K562 (cell line): ENCODE results near the gene BMPR2. TPM values are rescaled to one million over a fixed set of nuclear protein-coding genes. Genes with fewer than 3 reads are reported as not detected.

Source experiments
- ATAC-seq: fragments of 200-7000 bp; cut with Tn5 transposase; 3 replicates; pipeline ENCODE4 v1.9.1; 2020; ENCODE audit warnings: moderate library complexity
- BruUV-seq: library from RNA; stranded (reverse); fragments of 400-500 nt; replicated peaks from 2 replicates; lab custom pipeline; 2021; lab: Mats Ljungman, UMichigan
- CTCF ChIA-PET: fragments of 300-600 bp; formaldehyde crosslinking; extraction: SDS; loops from one replicate; lab custom pipeline; 2021; ENCODE audit warnings: low intra/inter-chr PET ratio; lab: Yijun Ruan, JAX
- POLR2A ChIA-PET: fragments of 300-600, 350-650 bp; sonication (Branson Sonifier 250); formaldehyde crosslinking; extraction: SDS; loops from one replicate; lab custom pipeline; 2021; ENCODE audit warnings: antibody characterized with exemption, inconsistent platforms; lab: Yijun Ruan, JAX
- DNase-seq, 4 experiments: peaks; one replicate each; pipeline versions ENCODE4 v3.0.0 to v3.0.0-alpha.2; 2011 to 2018; ENCODE audit warnings: low spot score in 3 of 4, mixed read lengths in 3 of 4; ENCODE audit errors: extremely low read depth in 1 of 4
- FAIRE-seq: peaks from 2 replicates; lab custom pipeline; 2011; peaks lifted over from hg19 to GRCh38; lab: Jason Lieb, UNC
- H2AFZ ChIP-seq: 2 replicates; pipeline ENCODE4 v1.6.0; 2011; ENCODE audit warnings: low read depth, low read length, control low read depth, inconsistent platforms
- H3K27ac ChIP-seq: fragments of 200-600 bp; 3 replicates; pipeline ENCODE4 v1.8.0; 2011; ENCODE audit warnings: low read depth, mild to moderate bottlenecking, control low read depth, inconsistent platforms, low read length, moderate library complexity, mixed read lengths; ENCODE audit errors: extremely low read depth
- H3K27me3 ChIP-seq, 2 experiments: fragments of 300-600 bp in 1 of 2; 2 replicates in 1 of 2; 3 replicates in 1 of 2; pipeline versions ENCODE4 v1.6.0 to v1.8.0; 2011; ENCODE audit warnings: inconsistent platforms in 2 of 2, low read length in 2 of 2, mild to moderate bottlenecking in 1 of 2, mixed read lengths in 1 of 2, moderate library complexity in 1 of 2; ENCODE audit not compliant: control insufficient read depth in 2 of 2, insufficient read depth in 2 of 2
- H3K36me3 ChIP-seq: fragments of 300-600 bp; 3 replicates; pipeline ENCODE4 v1.8.0; 2011; ENCODE audit warnings: mild to moderate bottlenecking, low read length, inconsistent platforms; ENCODE audit not compliant: control insufficient read depth, insufficient read depth
- H3K4me1 ChIP-seq, 2 experiments: fragments of 200-600 bp in 1 of 2; replicated peaks in 1 of 2; 2 replicates in 1 of 2; 3 replicates in 1 of 2; pipeline versions ENCODE4 v1.5.1 to v1.8.0; 2011; ENCODE audit warnings: inconsistent platforms in 2 of 2, low read length in 2 of 2, mild to moderate bottlenecking in 1 of 2, mixed read lengths in 1 of 2, moderate library complexity in 1 of 2; ENCODE audit not compliant: control insufficient read depth in 2 of 2, insufficient read depth in 2 of 2
- H3K4me2 ChIP-seq: 2 replicates; pipeline ENCODE4 v1.6.1; 2011; ENCODE audit warnings: low read length, control low read depth, inconsistent platforms, mixed read lengths; ENCODE audit not compliant: insufficient read depth
- H3K4me3 ChIP-seq: fragments of 200-600 bp; sonication (generic), shearing (Covaris generic); 2 replicates; pipeline ENCODE4 v1.5.1; 2016; ENCODE audit warnings: control low read depth, inconsistent platforms
- H3K79me2 ChIP-seq: fragments of 200-600 bp; 3 replicates; pipeline ENCODE4 v1.8.0; 2011; ENCODE audit warnings: low read length, inconsistent platforms; ENCODE audit not compliant: control insufficient read depth, insufficient read depth
- H3K9ac ChIP-seq, 2 experiments: 2 replicates each; pipeline versions ENCODE4 v1.6.0 to v1.6.1; 2011; ENCODE audit warnings: low read depth in 2 of 2, low read length in 2 of 2, control low read depth in 1 of 2, inconsistent platforms in 1 of 2, mild to moderate bottlenecking in 1 of 2, mixed read lengths in 1 of 2; ENCODE audit not compliant: insufficient read depth in 1 of 2
- H3K9me1 ChIP-seq: one replicate; pipeline ENCODE4 v1.6.0; 2011; ENCODE audit warnings: inconsistent platforms, mild to moderate bottlenecking, low read length, moderate library complexity; ENCODE audit not compliant: control insufficient read depth, insufficient read depth
- H3K9me3 ChIP-seq: replicated peaks from 2 replicates; pipeline ENCODE4 v1.5.1; 2011; ENCODE audit warnings: low read depth, low read length, inconsistent platforms; ENCODE audit not compliant: control insufficient read depth, insufficient read depth
- H4K20me1 ChIP-seq: replicated peaks from 2 replicates; pipeline ENCODE4 v1.6.1; 2011; ENCODE audit warnings: low read length, inconsistent platforms, mixed read lengths; ENCODE audit not compliant: control insufficient read depth, insufficient read depth
- CXXC5 ChIP-seq: fragments of 250-450 bp; sonication (Bioruptor Pico); IDR thresholded peaks from 2 replicates; pipeline ENCODE4 v1.8.0; 2022; ENCODE audit warnings: inconsistent platforms, mild to moderate bottlenecking, moderate library complexity
- FOXP1 ChIP-seq: sonication (generic); formaldehyde crosslinking; IDR thresholded peaks from 2 replicates; pipeline ENCODE4 v1.8.0; 2022; ENCODE audit warnings: mild to moderate bottlenecking, missing genetic modification reagents
- FUS ChIP-seq: fragments of 200-400 bp; formaldehyde crosslinking; optimal IDR thresholded peaks from 2 replicates; pipeline ENCODE3; 2017; ENCODE audit warnings: low read depth, low read length
- MCM3 ChIP-seq: fragments of 450-650 bp; IDR thresholded peaks from 2 replicates; pipeline ENCODE4 v1.6.1; 2016
- MTF1 ChIP-seq: fragments of 250-450 bp; sonication (Bioruptor Pico); IDR thresholded peaks from 2 replicates; pipeline ENCODE4 v1.9.0; 2021; ENCODE audit warnings: moderate library complexity, mild to moderate bottlenecking, inconsistent platforms, borderline replicate concordance
- NR2F6 ChIP-seq: fragments of 450-650 bp; formaldehyde crosslinking; IDR thresholded peaks from 2 replicates; pipeline ENCODE4 v1.4.0; 2020; ENCODE audit warnings: mild to moderate bottlenecking
- RBM39 ChIP-seq: fragments of 200-400 bp; formaldehyde crosslinking; optimal IDR thresholded peaks from 2 replicates; pipeline ENCODE3; 2018; ENCODE audit warnings: low read depth, low read length
- RFX5 ChIP-seq: IDR thresholded peaks from 2 replicates; pipeline ENCODE4 v1.6.1; 2011; ENCODE audit warnings: low read depth, mild to moderate bottlenecking, improper control_type of control experiment, low read length
- SMARCC2 ChIP-seq: fragments of 450-650 bp; IDR thresholded peaks from 2 replicates; pipeline ENCODE4 v1.6.1; 2017; ENCODE audit warnings: antibody characterized with exemption, moderate library complexity, mild to moderate bottlenecking, low read depth
- ZNF780A ChIP-seq: fragments of 250-450 bp; sonication (Bioruptor Pico); IDR thresholded peaks from 2 replicates; pipeline ENCODE4 v1.5.0; 2021; ENCODE audit warnings: mild to moderate bottlenecking
- WGBS: fragments of 100-300 bp; shearing (Covaris generic); methylation state at CpG from one replicate; pipeline ENCODE4 v1.1.6; 2016; ENCODE audit warnings: low coverage, mixed read lengths; ENCODE audit not compliant: insufficient coverage; ENCODE audit errors: missing lambda C conversion rate; 5-methylcytosine and 5-hydroxymethylcytosine counted together
- in situ Hi-C: fragments of 300-500 bp; cut with MboI; formaldehyde crosslinking; loops from 4 replicates; pipeline ENCODE4 v1.15.0; 2018; ENCODE audit warnings: inconsistent platforms, mixed read lengths
- intact Hi-C: fragments of 100-400 bp; cut with micrococcal nuclease; formaldehyde crosslinking; loops from 2 replicates; pipeline ENCODE4 v1.14.2; 2022
- polyA plus RNA-seq, 8 experiments: library from polyadenylated mRNA; depleted of rRNA in 4 of 8; stranded (reverse) in 5 of 8; unstranded in 3 of 8; fragments of >200 nt; fragmentation: Nextera tagmentation in 2 of 8; fragmentation: Illumina TruSeq in 1 of 8; extraction: Ambion mirVana in 2 of 8; extraction: Trizol in 1 of 8; gene quantifications; 2 replicates each; pipeline versions ENCODE4 v1.2.1 to v1.2.3, GENCODE V29; 2011 to 2014; ENCODE audit warnings: inconsistent platforms in 1 of 8, missing spikeins in 1 of 8
- total RNA-seq, 7 experiments: library from RNA; depleted of rRNA in 6 of 7; stranded (reverse); fragments of >200 nt in 6 of 7; fragmentation: Illumina TruSeq in 2 of 7; extraction: Trizol in 2 of 7; gene quantifications; 2 replicates each; pipeline versions ENCODE4 v1.2.1 to v1.2.3, GENCODE V29; 2011 to 2021; ENCODE audit warnings: low replicate concordance in 1 of 7
- TF ChIP-seq, protein P1 (sequence below): sonication (generic); formaldehyde crosslinking; IDR thresholded peaks from 2 replicates; pipeline ENCODE4 v1.8.1; 2022; ENCODE audit warnings: missing genetic modification reagents
- TF ChIP-seq, protein P2 (sequence below): fragments of 450-650 bp; IDR thresholded peaks from one replicate; pipeline ENCODE4 v1.6.1; 2018; ENCODE audit warnings: mild to moderate bottlenecking, moderate library complexity; ENCODE audit not compliant: partially characterized antibody
- TF ChIP-seq, protein P3 (sequence below): sonication (generic); formaldehyde crosslinking; IDR thresholded peaks from 2 replicates; pipeline ENCODE4 v1.9.0; 2022; ENCODE audit warnings: mild to moderate bottlenecking, missing genetic modification reagents
- TF ChIP-seq, protein P4 (sequence below): IDR thresholded peaks from 3 replicates; pipeline ENCODE4 v1.6.1; 2011; ENCODE audit warnings: borderline replicate concordance, mild to moderate bottlenecking; ENCODE audit not compliant: insufficient read length, insufficient read depth

BMPR2 gene
- total and polyA plus RNA-seq, 9 of the 15 experiments (the other 6 are each of a cell fraction or from before 2014, with no cell fraction given), result 0.73 to 5.0 (median 3.3) TPM

DNA sequence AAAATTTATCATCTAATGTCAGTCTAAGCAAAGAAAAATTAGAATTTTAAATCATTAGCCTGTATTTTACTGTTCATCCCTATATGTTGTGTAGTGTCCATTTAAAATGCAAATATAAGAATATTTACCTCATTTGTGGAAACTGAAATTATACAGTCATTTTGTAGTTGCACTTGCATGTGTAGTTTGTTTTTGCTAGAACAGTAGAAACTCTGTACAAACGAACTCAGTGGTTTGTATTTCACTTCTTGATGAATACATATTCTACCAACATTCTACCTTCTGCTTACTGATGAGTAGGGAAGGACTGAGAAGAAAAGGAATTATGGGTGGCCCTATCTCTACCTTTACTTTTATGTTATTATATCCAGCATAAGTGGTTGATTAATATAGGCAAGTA is 29.7 kb downstream of the BMPR2 start:
- H3K4me2 ChIP-seq, result no peak overlapping the region
- no peak overlapping the region for H3K9ac ChIP-seq
- intact Hi-C loops, result no loop called here
- no peaks in the 10 kb centered on the region for H3K4me1 ChIP-seq
- FAIRE-seq (no peak), DNase-seq (no peak), ATAC-seq (no peak)
- BruUV-seq, result no TSS peak
- H2AFZ ChIP-seq, result no peak overlapping the region
- POLR2A ChIA-PET, result no interaction called here
- H3K27ac ChIP-seq, result no peak overlapping the region
- TF ChIP-seq FUS, result no peak
- no peak for TF ChIP-seq CXXC5 (CRISPR knock-in tag)
- TF ChIP-seq RFX5, result no peak
- no peak for TF ChIP-seq ZNF780A (CRISPR knock-in tag)
- TF ChIP-seq, protein P1, sequence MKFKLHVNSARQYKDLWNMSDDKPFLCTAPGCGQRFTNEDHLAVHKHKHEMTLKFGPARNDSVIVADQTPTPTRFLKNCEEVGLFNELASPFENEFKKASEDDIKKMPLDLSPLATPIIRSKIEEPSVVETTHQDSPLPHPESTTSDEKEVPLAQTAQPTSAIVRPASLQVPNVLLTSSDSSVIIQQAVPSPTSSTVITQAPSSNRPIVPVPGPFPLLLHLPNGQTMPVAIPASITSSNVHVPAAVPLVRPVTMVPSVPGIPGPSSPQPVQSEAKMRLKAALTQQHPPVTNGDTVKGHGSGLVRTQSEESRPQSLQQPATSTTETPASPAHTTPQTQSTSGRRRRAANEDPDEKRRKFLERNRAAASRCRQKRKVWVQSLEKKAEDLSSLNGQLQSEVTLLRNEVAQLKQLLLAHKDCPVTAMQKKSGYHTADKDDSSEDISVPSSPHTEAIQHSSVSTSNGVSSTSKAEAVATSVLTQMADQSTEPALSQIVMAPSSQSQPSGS, result no peak
- no peak for TF ChIP-seq NR2F6 (CRISPR knock-in tag)
- TF ChIP-seq MCM3, result no peak
- no peak for TF ChIP-seq RBM39
- TF ChIP-seq FOXP1 (CRISPR knock-in tag), result no peak
- TF ChIP-seq, protein P2, sequence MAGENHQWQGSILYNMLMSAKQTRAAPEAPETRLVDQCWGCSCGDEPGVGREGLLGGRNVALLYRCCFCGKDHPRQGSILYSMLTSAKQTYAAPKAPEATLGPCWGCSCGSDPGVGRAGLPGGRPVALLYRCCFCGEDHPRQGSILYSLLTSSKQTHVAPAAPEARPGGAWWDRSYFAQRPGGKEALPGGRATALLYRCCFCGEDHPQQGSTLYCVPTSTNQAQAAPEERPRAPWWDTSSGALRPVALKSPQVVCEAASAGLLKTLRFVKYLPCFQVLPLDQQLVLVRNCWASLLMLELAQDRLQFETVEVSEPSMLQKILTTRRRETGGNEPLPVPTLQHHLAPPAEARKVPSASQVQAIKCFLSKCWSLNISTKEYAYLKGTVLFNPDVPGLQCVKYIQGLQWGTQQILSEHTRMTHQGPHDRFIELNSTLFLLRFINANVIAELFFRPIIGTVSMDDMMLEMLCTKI, result no peak
- no peak for TF ChIP-seq MTF1 (CRISPR knock-in tag)
- TF ChIP-seq, protein P3, sequence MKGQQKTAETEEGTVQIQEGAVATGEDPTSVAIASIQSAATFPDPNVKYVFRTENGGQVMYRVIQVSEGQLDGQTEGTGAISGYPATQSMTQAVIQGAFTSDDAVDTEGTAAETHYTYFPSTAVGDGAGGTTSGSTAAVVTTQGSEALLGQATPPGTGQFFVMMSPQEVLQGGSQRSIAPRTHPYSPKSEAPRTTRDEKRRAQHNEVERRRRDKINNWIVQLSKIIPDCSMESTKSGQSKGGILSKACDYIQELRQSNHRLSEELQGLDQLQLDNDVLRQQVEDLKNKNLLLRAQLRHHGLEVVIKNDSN (CRISPR knock-in tag), result no peak
- TF ChIP-seq, protein P4, sequence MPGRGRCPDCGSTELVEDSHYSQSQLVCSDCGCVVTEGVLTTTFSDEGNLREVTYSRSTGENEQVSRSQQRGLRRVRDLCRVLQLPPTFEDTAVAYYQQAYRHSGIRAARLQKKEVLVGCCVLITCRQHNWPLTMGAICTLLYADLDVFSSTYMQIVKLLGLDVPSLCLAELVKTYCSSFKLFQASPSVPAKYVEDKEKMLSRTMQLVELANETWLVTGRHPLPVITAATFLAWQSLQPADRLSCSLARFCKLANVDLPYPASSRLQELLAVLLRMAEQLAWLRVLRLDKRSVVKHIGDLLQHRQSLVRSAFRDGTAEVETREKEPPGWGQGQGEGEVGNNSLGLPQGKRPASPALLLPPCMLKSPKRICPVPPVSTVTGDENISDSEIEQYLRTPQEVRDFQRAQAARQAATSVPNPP, result no peak
- TF ChIP-seq SMARCC2, result no peak
- H3K79me2 ChIP-seq, result no peaks in the 10 kb centered on the region
- H3K9me1 ChIP-seq, result no peaks in the 10 kb centered on the region
- in situ Hi-C loops, result no loop called here
- 20% methylated on average over 1 of the region's 1 CpG for whole genome bisulfite sequencing
- no peaks in the 10 kb centered on the region for H3K27me3 ChIP-seq
- no peaks in the 10 kb centered on the region for H3K36me3 ChIP-seq
- H4K20me1 ChIP-seq, result no peaks in the 10 kb centered on the region
- CTCF ChIA-PET, result no interaction called here
- no peaks in the 10 kb centered on the region for H3K9me3 ChIP-seq
- no peak overlapping the region for H3K4me3 ChIP-seq
